K562 (cell line): ENCODE data around the gene C10orf53.

ENCODE experiments used
- BHLHE40 ChIP-seq: IDR thresholded peaks from 2 replicates; pipeline ENCODE4 v1.6.1; 2011; ENCODE audit warnings: low read length, improper control_type of control experiment
- PHF21A ChIP-seq: fragments of 450-650 bp; IDR thresholded peaks from 2 replicates; pipeline ENCODE4 v1.6.1; 2017; ENCODE audit warnings: low read depth, borderline replicate concordance
- REST ChIP-seq, 2 experiments: fragments of 450-650 bp; formaldehyde crosslinking in 1 of 2; IDR thresholded peaks; 2 replicates each; pipeline versions ENCODE4 v1.4.0 to v1.6.1; 2014 to 2020; ENCODE audit warnings: mild to moderate bottlenecking in 2 of 2, borderline replicate concordance in 1 of 2, low read depth in 1 of 2
- SMARCA4 ChIP-seq: fragments of 450-650 bp; IDR thresholded peaks from 2 replicates; pipeline ENCODE4 v1.6.1; 2016
- SMARCC2 ChIP-seq: fragments of 450-650 bp; IDR thresholded peaks from 2 replicates; pipeline ENCODE4 v1.6.1; 2017; ENCODE audit warnings: antibody characterized with exemption, moderate library complexity, mild to moderate bottlenecking, low read depth
- XRCC3 ChIP-seq: fragments of 450-650 bp; IDR thresholded peaks from 2 replicates; pipeline ENCODE4 v1.6.1; 2017; ENCODE audit warnings: mild to moderate bottlenecking, moderate library complexity

- no peak for TF ChIP-seq XRCC3
- TF ChIP-seq PHF21A: no peak
- TF ChIP-seq REST (IDR thresholded peaks at IDR 0.05; ENCODE audit: borderline replicate concordance): no peak
- no peak for TF ChIP-seq REST (CRISPR knock-in tag; IDR thresholded peaks at IDR 0.05; ENCODE audit: low read depth)
- no peak for TF ChIP-seq SMARCC2
- no peak for TF ChIP-seq SMARCA4
- no peak for TF ChIP-seq BHLHE40
These were observed 35.3 kb upstream of the C10orf53 start for GRCh38 chr10:49644035-49644646.
